GM12878 (cell line): ENCODE results near the gene ARHGAP26. TPM values are rescaled to one million over a fixed set of nuclear protein-coding genes. Genes with fewer than 3 reads are reported as not detected.

Experiments used
- ATAC-seq: fragments of 200-7000 bp; cut with Tn5 transposase; 3 replicates; pipeline ENCODE4 v1.9.1; 2020; ENCODE audit warnings: mild to moderate bottlenecking, moderate library complexity
- BruUV-seq: library from RNA; stranded (reverse); fragments of 400-500 nt; replicated peaks from 2 replicates; lab custom pipeline; 2021; lab: Mats Ljungman, UMichigan
- CTCF ChIA-PET: fragments of 300-600 bp; sonication (Branson Sonifier 250); formaldehyde crosslinking; extraction: SDS; loops from one replicate; lab custom pipeline; 2021; ENCODE audit warnings: inconsistent platforms; lab: Yijun Ruan, JAX
- POLR2A ChIA-PET: fragments of 350-600 bp; formaldehyde crosslinking; extraction: SDS; loops from one replicate; lab custom pipeline; 2021; ENCODE audit warnings: inconsistent platforms; lab: Charles Lee
- RAD21 ChIA-PET: fragments of 300-600 bp; sonication (Branson Sonifier 250); formaldehyde crosslinking; loops from one replicate; lab custom pipeline; 2023; ENCODE audit warnings: antibody characterized with exemption; ENCODE audit not compliant: unreplicated experiment; lab: Charles Lee
- SMC1A ChIA-PET: fragments of 300-600 bp; sonication (Branson Sonifier 250); formaldehyde crosslinking; loops from one replicate; lab custom pipeline; 2023; ENCODE audit not compliant: unreplicated experiment, uncharacterized antibody; lab: Charles Lee
- DNase-seq: peaks from one replicate; pipeline ENCODE4 v3.0.0-alpha.2; 2011; ENCODE audit warnings: low read depth, low spot score
- FAIRE-seq: peaks from 3 replicates; lab custom pipeline; 2011; peaks lifted over from hg19 to GRCh38; lab: Jason Lieb, UNC
- H2AFZ ChIP-seq: 2 replicates; pipeline ENCODE4 v1.6.0; 2011; ENCODE audit warnings: low read depth, low read length, control low read depth; ENCODE audit not compliant: control insufficient read depth
- H3K27ac ChIP-seq: 2 replicates; pipeline ENCODE4 v1.5.1; 2011; ENCODE audit warnings: control low read depth; ENCODE audit not compliant: control insufficient read depth, insufficient read depth
- H3K27me3 ChIP-seq, 2 experiments: replicated peaks in 1 of 2; 2 replicates each; pipeline versions ENCODE4 v1.6.0 to v1.6.1; 2011; ENCODE audit warnings: low read length in 1 of 2; ENCODE audit not compliant: control insufficient read depth in 2 of 2, insufficient read depth in 2 of 2
- H3K36me3 ChIP-seq, 2 experiments: 2 replicates each; pipeline ENCODE4 v1.5.1; 2011; ENCODE audit warnings: low read length in 1 of 2; ENCODE audit not compliant: control insufficient read depth in 2 of 2, insufficient read depth in 2 of 2
- H3K4me1 ChIP-seq: 2 replicates; pipeline ENCODE4 v1.6.1; 2011; ENCODE audit warnings: mild to moderate bottlenecking, low read length, moderate library complexity, mixed read lengths; ENCODE audit not compliant: control insufficient read depth, insufficient read depth
- H3K4me2 ChIP-seq: 2 replicates; pipeline ENCODE4 v1.6.0; 2011; ENCODE audit warnings: control low read depth; ENCODE audit not compliant: control insufficient read depth, insufficient read depth
- H3K4me3 ChIP-seq: fragments of 200-600 bp; sonication (generic); 2 replicates; pipeline ENCODE4 v1.5.1; 2016
- H3K79me2 ChIP-seq: 2 replicates; pipeline ENCODE4 v1.6.0; 2011; ENCODE audit warnings: low read length; ENCODE audit not compliant: control insufficient read depth, insufficient read depth
- H3K9ac ChIP-seq: 2 replicates; pipeline ENCODE4 v1.8.0; 2011; ENCODE audit warnings: low read length, control low read depth, mixed read lengths; ENCODE audit not compliant: control insufficient read depth, insufficient read depth
- H3K9me3 ChIP-seq: replicated peaks from 3 replicates; pipeline ENCODE4 v1.5.1; 2011; ENCODE audit warnings: mild to moderate bottlenecking, low read length; ENCODE audit not compliant: control insufficient read depth, insufficient read depth
- H4K20me1 ChIP-seq: 2 replicates; pipeline ENCODE4 v1.6.0; 2011; ENCODE audit not compliant: control insufficient read depth, insufficient read depth
- MEF2B ChIP-seq: fragments of 450-650 bp; IDR thresholded peaks from 2 replicates; pipeline ENCODE4 v1.6.1; 2018; ENCODE audit warnings: mild to moderate bottlenecking, moderate library complexity; ENCODE audit not compliant: partially characterized antibody, poor library complexity, severe bottlenecking
- PRDM15 ChIP-seq: fragments of 450-650 bp; formaldehyde crosslinking; IDR thresholded peaks from 2 replicates; pipeline ENCODE4 v1.4.0; 2020; ENCODE audit warnings: mild to moderate bottlenecking, moderate library complexity
- ZNF592 ChIP-seq: fragments of 450-650 bp; IDR thresholded peaks from 2 replicates; pipeline ENCODE4 v1.6.1; 2017; ENCODE audit warnings: mild to moderate bottlenecking, moderate library complexity
- WGBS: methylation state at CpG from one replicate; pipeline ENCODE4 v1.1.6; 2016; ENCODE audit warnings: low lambda C conversion rate; ENCODE audit not compliant: insufficient replicate concordance, insufficient coverage; ENCODE audit errors: missing lambda C conversion rate; 5-methylcytosine and 5-hydroxymethylcytosine counted together
- in situ Hi-C: fragments of 300-500 bp; cut with MboI; formaldehyde crosslinking; loops from 9 replicates; pipeline ENCODE4 v1.14.3; 2018; ENCODE audit warnings: mixed read lengths
- intact Hi-C: fragments of 100-400 bp; cut with micrococcal nuclease; formaldehyde crosslinking; loops from one replicate; pipeline ENCODE4 v1.14.2; 2022; ENCODE audit not compliant: unreplicated experiment
- polyA plus RNA-seq, 11 experiments: library from polyadenylated mRNA; depleted of rRNA in 4 of 11; unstranded in 6 of 11; stranded (reverse) in 5 of 11; fragments of >200 nt; fragmentation: Nextera tagmentation in 4 of 11; fragmentation: Illumina TruSeq in 1 of 11; extraction: Ambion mirVana in 4 of 11; extraction: Trizol in 1 of 11; gene quantifications; 1 replicate in 1 of 11; 2 replicates in 10 of 11; pipeline versions ENCODE4 v1.2.1 to v1.2.3, GENCODE V29; 2011 to 2016; ENCODE audit warnings: inconsistent platforms in 2 of 11, missing spikeins in 2 of 11, low read depth in 1 of 11
- total RNA-seq, 4 experiments: library from RNA; depleted of rRNA in 3 of 4; stranded (reverse); fragments of >200 nt in 3 of 4; fragmentation: Illumina TruSeq in 1 of 4; extraction: Trizol in 1 of 4; gene quantifications; 2 replicates each; pipeline versions ENCODE4 v1.2.1 to v1.2.3, GENCODE V29; 2013 to 2021

Gene ARHGAP26
- total and polyA plus RNA-seq, 10 of the 15 experiments (the other 5 are each of a cell fraction or from before 2014, with no cell fraction given), result 9.4 to 41.5 (median 19.3) TPM

- FAIRE-seq, result no peak
- Histone ChIP-seq H3K27me3 (no peaks in the 10 kb centered on the region), H2AFZ (no peak overlapping the region), H3K36me3 (no peaks in the 10 kb centered on the region), H3K79me2 (peaks cover 1% of the 10 kb centered on the region; the same call in 1 of the 2 replicates), H3K27ac (no peak overlapping the region), H3K4me2 (no peak overlapping the region), H3K4me3 (no peak overlapping the region), H4K20me1 (no peaks in the 10 kb centered on the region), H3K4me1 (peaks cover 24% of the 10 kb centered on the region), H3K9ac (no peak overlapping the region), H3K9me3 (peaks cover 5% of the 10 kb centered on the region; the same call in 2 of the 3 replicates)
- CTCF ChIA-PET, result no interaction called here
- ATAC-seq, result no peak
- in situ Hi-C loops, result no loop called here
- intact Hi-C loops, result loop anchor here (5.0 to 10.0 kb wide), 4 partner anchors 38 to 730 kb away; partner anchors contain the start of gene NR3C1
- RAD21 ChIA-PET, result interaction anchor here (0.7 to 18.1 kb wide), 4 partner anchors 15 to 593 kb away, joined by 3 to 482 read pairs (median 104); no protein-coding TSS in a partner anchor
- BruUV-seq, result no TSS peak
- WGBS, result 82% methylated on average over 9 of the region's 9 CpGs
- SMC1A ChIA-PET, result interaction anchor here (0.6 to 19.2 kb wide), 12 partner anchors 15 to 231 kb away, joined by 3 to 423 read pairs (median 3); no protein-coding TSS in a partner anchor
- POLR2A ChIA-PET, result interaction anchor here (0.5 to 8.3 kb wide), 4 partner anchors 15 to 356 kb away, joined by 3 to 103 read pairs (median 6); no protein-coding TSS in a partner anchor
- DNase-seq, result no peak
- TF ChIP-seq PRDM15 (CRISPR knock-in tag) (no peak), MEF2B (no peak), ZNF592 (no peak)
Measured at GRCh38 chr5:143234162-143234842, 464.1 kb downstream of the ARHGAP26 start.
